Naive thymus-derived CD4-positive, alpha-beta T cell (primary cell): ENCODE data around the gene KLHL6. TPM values are rescaled to one million over a fixed set of nuclear protein-coding genes. Genes with fewer than 3 reads are reported as not detected.
"Not testable (repeated sequence)": the region's sequence is repeated elsewhere in the genome, so short reads cannot be mapped to it uniquely, and the experiment has no call there.

Experiments
- ATAC-seq: fragments of 150-1000 bp; cut with Tn5 transposase; 2 replicates; pipeline ENCODE4 v1.10.0; 2021; ENCODE audit warnings: mild to moderate bottlenecking, moderate library complexity
- CTCF ChIA-PET: fragments of 350-600 bp; sonication (Branson Sonifier 250); formaldehyde crosslinking; loops from one replicate; lab custom pipeline; 2021; ENCODE audit warnings: antibody characterized with exemption; lab: Charles Lee
- POLR2A ChIA-PET: fragments of 350-600 bp; sonication (Branson Sonifier 250); formaldehyde crosslinking; loops from one replicate; lab custom pipeline; 2021; ENCODE audit warnings: antibody characterized with exemption, inconsistent platforms; lab: Charles Lee
- DNase-seq, 9 donors: peaks; one replicate each; pipeline versions ENCODE4 v3.0.0 to v3.0.0-alpha.2; 2020 to 2022; ENCODE audit warnings: mixed read lengths in 1 of 9
- H3K27ac ChIP-seq: one replicate; pipeline ENCODE4 v1.7.0; 2013; ENCODE audit warnings: mild to moderate bottlenecking, low read depth, low read length, moderate library complexity
- H3K27me3 ChIP-seq, 2 donors: one replicate each; pipeline ENCODE4 v1.7.0; 2013; ENCODE audit warnings: low read length in 2 of 2, mild to moderate bottlenecking in 2 of 2, moderate library complexity in 2 of 2; ENCODE audit not compliant: control insufficient read depth in 2 of 2, insufficient read depth in 2 of 2
- H3K36me3 ChIP-seq, 3 experiments: 1 replicate in 2 of 3; 2 replicates in 1 of 3; pipeline ENCODE4 v1.7.0; 2013; ENCODE audit warnings: low read length in 3 of 3, mild to moderate bottlenecking in 3 of 3, moderate library complexity in 1 of 3; ENCODE audit not compliant: insufficient read depth in 3 of 3, control insufficient read depth in 2 of 3
- H3K4me1 ChIP-seq, 2 donors: one replicate each; pipeline ENCODE4 v1.7.0; 2013; ENCODE audit warnings: low read length in 2 of 2, mild to moderate bottlenecking in 2 of 2, moderate library complexity in 1 of 2; ENCODE audit not compliant: control insufficient read depth in 2 of 2, insufficient read depth in 2 of 2
- H3K4me3 ChIP-seq: 2 replicates; pipeline ENCODE4 v1.7.0; 2013; ENCODE audit warnings: mild to moderate bottlenecking, low read length
- H3K9me3 ChIP-seq, 3 experiments: 1 replicate in 2 of 3; 2 replicates in 1 of 3; pipeline ENCODE4 v1.7.0; 2013; ENCODE audit warnings: low read length in 3 of 3; ENCODE audit not compliant: control insufficient read depth in 2 of 3
- H3K27ac Mint-ChIP-seq, 9 donors: one replicate each; pipeline ENCODE4 v1.8.0; 2020 to 2022; ENCODE audit warnings: mixed read lengths in 9 of 9, mild to moderate bottlenecking in 8 of 9, moderate library complexity in 5 of 9, inconsistent platforms in 2 of 9
- H3K27me3 Mint-ChIP-seq, 5 donors: one replicate each; pipeline ENCODE4 v1.8.0; 2021 to 2022; ENCODE audit warnings: mixed read lengths in 5 of 5, mild to moderate bottlenecking in 1 of 5
- H3K36me3 Mint-ChIP-seq, 5 donors: one replicate each; pipeline ENCODE4 v1.8.0; 2020 to 2022; ENCODE audit warnings: mixed read lengths in 5 of 5, mild to moderate bottlenecking in 3 of 5, inconsistent platforms in 1 of 5
- H3K4me1 Mint-ChIP-seq, 7 donors: one replicate each; pipeline ENCODE4 v1.8.0; 2020 to 2022; ENCODE audit warnings: mixed read lengths in 7 of 7, mild to moderate bottlenecking in 3 of 7, inconsistent platforms in 1 of 7
- H3K4me3 Mint-ChIP-seq, 10 donors: one replicate each; pipeline ENCODE4 v1.8.0; 2020 to 2022; ENCODE audit warnings: mild to moderate bottlenecking in 10 of 10, mixed read lengths in 10 of 10, moderate library complexity in 6 of 10, inconsistent platforms in 2 of 10
- H3K9me3 Mint-ChIP-seq, 11 donors: one replicate each; pipeline ENCODE4 v1.8.0; 2020 to 2022; ENCODE audit warnings: mixed read lengths in 11 of 11, mild to moderate bottlenecking in 4 of 11, inconsistent platforms in 1 of 11, moderate library complexity in 1 of 11
- intact Hi-C, 2 donors: fragments of 100-400 bp; cut with micrococcal nuclease; formaldehyde crosslinking; loops; one replicate each; pipeline ENCODE4 v1.15.1; 2023
- polyA plus RNA-seq, 2 donors: library from polyadenylated mRNA; unstranded; fragments of 300-500 nt; fragmentation: Illumina TruSeq; gene quantifications; one replicate each; pipeline ENCODE4 v1.2.3, GENCODE V29; 2021
- total RNA-seq, 6 experiments: library from RNA in 5 of 6; stranded (reverse) in 5 of 6; gene quantifications; 1 replicate in 5 of 6; 2 replicates in 1 of 6; pipeline ENCODE4 v1.2.3 and lab custom pipeline; 2021 to 2026

KLHL6 gene
- total and polyA plus RNA-seq, 7 experiments from 2014 or later = 25.8 to 72.9 (median 38.7) TPM

GRCh38 chr3:183513046-183513706 lies 42.3 kb downstream of the KLHL6 start:
- Histone ChIP-seq H3K36me3 (peaks cover 0 to 5% (median 0%) of the 10 kb centered on the region in 3 experiments), H3K27ac (peak overlapping the region; percentile 27), H3K4me3 (no peak overlapping the region), H3K9me3 (no peaks in the 10 kb centered on the region), H3K27me3 (no peaks in the 10 kb centered on the region), H3K4me1 (peaks cover 32 to 42% of the 10 kb centered on the region in 2 donors)
- ChIA-PET CTCF (no interaction called here), POLR2A (interaction anchor here (0.6 to 1.1 kb wide), 6 partner anchors 40 to 131 kb away, joined by 4 to 8 read pairs (median 6); partner anchors contain the start of gene KLHL24)
- intact Hi-C loops = no loop called here
- H3K9me3 Mint-ChIP-seq = peaks cover 0 to 2% (median 0%) of the 10 kb centered on the region in 11 donors
- H3K36me3 Mint-ChIP-seq = peaks cover 4 to 43% (median 37%) of the 10 kb centered on the region in 5 donors
- H3K27ac Mint-ChIP-seq = peak overlapping the region; percentile 77 to 98 (median 92)
- DNase-seq (peak in 7 of 9 donors; percentile 55 to 84 (median 79)), ATAC-seq (peak; percentile 79)
- H3K4me1 Mint-ChIP-seq = peaks cover 44 to 81% (median 73%) of the 10 kb centered on the region in 7 donors
- H3K4me3 Mint-ChIP-seq = peak overlapping the region; percentile 24 to 73 (median 52)
- H3K27me3 Mint-ChIP-seq = no peaks in the 10 kb centered on the region

- Histone ChIP-seq H3K36me3 (peaks cover 5 to 20% (median 6%) of the 10 kb centered on the region in 3 experiments), H3K4me1 (peaks cover 23 to 30% of the 10 kb centered on the region in 2 donors)
- ATAC-seq, H3K27ac ChIP-seq, H3K9me3 Mint-ChIP-seq, POLR2A ChIA-PET, H3K27me3 ChIP-seq, H3K27me3 Mint-ChIP-seq, DNase-seq, CTCF ChIA-PET, H3K9me3 ChIP-seq, H3K4me3 ChIP-seq, intact Hi-C loops: not testable (repeated sequence)
- peak overlapping the region in 2 of 10 donors; percentile 49 to 51 for H3K4me3 Mint-ChIP-seq
- peaks cover 14 to 56% (median 40%) of the 10 kb centered on the region in 5 donors for H3K36me3 Mint-ChIP-seq
- peaks cover 34 to 72% (median 64%) of the 10 kb centered on the region in 7 donors for H3K4me1 Mint-ChIP-seq
- H3K27ac Mint-ChIP-seq = peak overlapping the region; percentile 58 to 96 (median 77)
Measured at GRCh38 chr3:183511286-183512131, 44.0 kb downstream of the KLHL6 start.

GRCh38 chr3:183508821-183509220 lies 46.7 kb downstream of the KLHL6 start:
- no peaks in the 10 kb centered on the region for H3K27me3 Mint-ChIP-seq
- no peak for DNase-seq
- H3K36me3 ChIP-seq = peaks cover 5 to 43% (median 16%) of the 10 kb centered on the region in 3 experiments
- no peak overlapping the region for H3K4me3 Mint-ChIP-seq
- H3K36me3 Mint-ChIP-seq = peaks cover 25 to 67% (median 50%) of the 10 kb centered on the region in 5 donors
- intact Hi-C loops = no loop called here
- H3K4me1 Mint-ChIP-seq = peaks cover 16 to 56% (median 45%) of the 10 kb centered on the region in 7 donors
- ChIA-PET CTCF (no interaction called here), POLR2A (interaction anchor here (1.3 kb wide), 1 partner anchor 9 kb away, joined by 3 read pairs; no protein-coding TSS in a partner anchor)
- H3K27me3 ChIP-seq = no peaks in the 10 kb centered on the region
- H3K4me3 ChIP-seq = no peak overlapping the region
- ATAC-seq = no peak
- H3K4me1 ChIP-seq = peaks cover 5% of the 10 kb centered on the region in 2 donors
- H3K9me3 ChIP-seq = peaks cover 0 to 4% (median 0%) of the 10 kb centered on the region in 3 experiments
- H3K9me3 Mint-ChIP-seq = peaks cover 0 to 21% (median 11%) of the 10 kb centered on the region in 11 donors
- H3K27ac Mint-ChIP-seq = peak overlapping the region in 2 of 9 donors; percentile 45 to 56
- H3K27ac ChIP-seq = no peak overlapping the region

GRCh38 chr3:183507551-183507950 lies 48.0 kb downstream of the KLHL6 start:
- ATAC-seq (no peak), DNase-seq (no peak)
- H3K27ac ChIP-seq = no peak overlapping the region
- H3K4me1 Mint-ChIP-seq = peaks cover 6 to 52% (median 34%) of the 10 kb centered on the region in 7 donors
- no peaks in the 10 kb centered on the region for H3K27me3 Mint-ChIP-seq
- ChIA-PET POLR2A (interaction anchor here (0.6 kb wide), 1 partner anchor 138 kb away, joined by 4 read pairs; no protein-coding TSS in a partner anchor), CTCF (no interaction called here)
- peaks cover 5 to 55% (median 18%) of the 10 kb centered on the region in 3 experiments for H3K36me3 ChIP-seq
- H3K9me3 ChIP-seq = peaks cover 0 to 4% (median 0%) of the 10 kb centered on the region in 3 experiments
- H3K9me3 Mint-ChIP-seq = peaks cover 0 to 21% (median 11%) of the 10 kb centered on the region in 11 donors
- H3K27ac Mint-ChIP-seq = peak overlapping the region in 2 of 9 donors; percentile 3 to 81
- H3K4me3 Mint-ChIP-seq = no peak overlapping the region
- intact Hi-C loops = no loop called here
- H3K4me3 ChIP-seq = no peak overlapping the region
- H3K4me1 ChIP-seq = no peaks in the 10 kb centered on the region
- H3K36me3 Mint-ChIP-seq = peaks cover 25 to 80% (median 54%) of the 10 kb centered on the region in 5 donors
- no peaks in the 10 kb centered on the region for H3K27me3 ChIP-seq

GRCh38 chr3:183506674-183507320 lies 48.7 kb downstream of the KLHL6 start:
- POLR2A ChIA-PET = no interaction called here
- Histone ChIP-seq H3K4me1 (no peaks in the 10 kb centered on the region), H3K27ac (no peak overlapping the region), H3K36me3 (peaks cover 5 to 62% (median 18%) of the 10 kb centered on the region in 3 experiments), H3K4me3 (no peak overlapping the region), H3K27me3 (no peaks in the 10 kb centered on the region), H3K9me3 (peaks cover 0 to 4% (median 0%) of the 10 kb centered on the region in 3 experiments)
- H3K4me3 Mint-ChIP-seq = no peak overlapping the region
- peaks cover 26 to 80% (median 54%) of the 10 kb centered on the region in 5 donors for H3K36me3 Mint-ChIP-seq
- CTCF ChIA-PET = no interaction called here
- DNase-seq (no peak), ATAC-seq (no peak)
- intact Hi-C loops = no loop called here
- peaks cover 0 to 21% (median 11%) of the 10 kb centered on the region in 11 donors for H3K9me3 Mint-ChIP-seq
- H3K27ac Mint-ChIP-seq = peak overlapping the region in 7 of 9 donors; percentile 3 to 87 (median 60)
- H3K4me1 Mint-ChIP-seq = peaks cover 7 to 50% (median 29%) of the 10 kb centered on the region in 7 donors
- no peaks in the 10 kb centered on the region for H3K27me3 Mint-ChIP-seq

GRCh38 chr3:183504597-183504996 lies 50.9 kb downstream of the KLHL6 start:
- no peak for DNase-seq
- H3K27ac ChIP-seq = no peak overlapping the region
- ATAC-seq = no peak
- intact Hi-C loops = no loop called here
- ChIA-PET POLR2A (interaction anchor here (0.9 kb wide), 1 partner anchor 11 kb away, joined by 3 read pairs; no protein-coding TSS in a partner anchor), CTCF (no interaction called here)
- H3K4me3 ChIP-seq = no peak overlapping the region
- Mint-ChIP-seq H3K9me3 (peaks cover 0 to 21% (median 11%) of the 10 kb centered on the region in 11 donors), H3K36me3 (peaks cover 42 to 90% (median 66%) of the 10 kb centered on the region in 5 donors), H3K4me3 (no peak overlapping the region), H3K27ac (peak overlapping the region in 7 of 9 donors; percentile 4 to 84 (median 26)), H3K4me1 (peaks cover 12 to 49% (median 24%) of the 10 kb centered on the region in 7 donors), H3K27me3 (no peaks in the 10 kb centered on the region)
- no peaks in the 10 kb centered on the region for H3K27me3 ChIP-seq
- H3K4me1 ChIP-seq = no peaks in the 10 kb centered on the region
- H3K9me3 ChIP-seq = peaks cover 0 to 4% (median 0%) of the 10 kb centered on the region in 3 experiments
- H3K36me3 ChIP-seq = peaks cover 5 to 84% (median 20%) of the 10 kb centered on the region in 3 experiments
